Activated CD4-positive, alpha-beta T cell treated with anti-CD3 and anti-CD28 coated beads for 48 hours (primary cell): Measurements from ENCODE around the gene DBH.

Source experiments
- DNase-seq: peaks from one replicate; pipeline ENCODE4 v3.0.0-alpha.2; 2020

DBH gene

GRCh38 chr9:133704711-133705181 is 68.6 kb downstream of the DBH start:
- DNase-seq = no peak

DNA sequence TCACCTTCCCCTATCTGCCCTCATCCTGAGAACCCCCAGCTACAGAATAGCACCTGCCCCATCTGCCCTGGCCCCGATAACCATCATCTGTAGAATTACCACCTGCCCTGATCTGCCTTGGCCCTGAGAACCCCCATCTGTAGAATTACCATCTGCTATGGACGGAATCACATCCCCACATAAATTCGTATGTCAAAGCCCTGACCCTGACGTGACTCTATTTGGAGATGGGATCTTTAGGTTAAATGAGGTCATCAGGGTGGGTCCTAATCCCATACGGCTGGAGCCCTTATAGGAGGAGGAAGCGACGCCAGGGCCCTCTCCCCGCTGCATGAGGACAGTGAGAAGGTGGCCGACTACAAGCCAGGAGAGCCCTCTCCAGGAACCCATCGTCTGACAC is 69.4 kb downstream of the DBH start:
- no peak for DNase-seq

DNA sequence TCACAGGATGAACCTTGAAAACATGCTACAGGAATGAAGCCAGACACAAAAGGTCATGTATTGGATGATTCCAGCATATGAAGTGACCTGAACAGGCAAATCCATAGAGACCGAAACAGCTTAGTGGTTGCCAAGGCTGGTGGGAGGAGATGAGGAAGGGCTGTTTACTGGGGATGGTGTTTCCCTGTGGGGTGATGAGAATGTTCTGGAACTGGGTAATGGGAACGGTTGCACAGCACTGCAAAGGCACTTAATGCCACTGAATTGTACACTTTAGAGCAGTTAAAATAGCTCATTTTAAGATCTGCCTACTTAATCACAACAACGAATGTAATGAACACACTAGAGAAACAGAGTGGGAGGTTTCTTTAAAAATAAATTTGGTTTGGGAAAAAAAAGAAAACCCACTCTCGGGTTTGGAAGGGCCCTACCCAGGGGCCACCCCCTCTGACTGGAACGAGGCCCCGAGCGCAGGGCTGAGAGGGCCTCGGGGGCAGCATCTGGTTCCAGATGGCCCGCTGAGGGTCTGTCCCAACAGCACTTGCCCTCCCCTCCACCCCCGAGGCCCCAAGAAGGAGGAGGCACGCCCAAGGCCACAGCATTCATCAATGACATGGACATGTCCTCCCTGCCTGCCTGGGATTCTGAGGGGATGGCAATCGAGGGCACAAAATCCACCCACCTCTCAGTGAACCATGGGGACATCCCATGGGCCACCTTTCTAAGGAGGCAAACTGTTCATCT is 70.3 kb downstream of the DBH start:
- DNase-seq = no peak

GRCh38 chr9:133707065-133707762 is 71.1 kb downstream of the DBH start:
- no peak for DNase-seq

DNA sequence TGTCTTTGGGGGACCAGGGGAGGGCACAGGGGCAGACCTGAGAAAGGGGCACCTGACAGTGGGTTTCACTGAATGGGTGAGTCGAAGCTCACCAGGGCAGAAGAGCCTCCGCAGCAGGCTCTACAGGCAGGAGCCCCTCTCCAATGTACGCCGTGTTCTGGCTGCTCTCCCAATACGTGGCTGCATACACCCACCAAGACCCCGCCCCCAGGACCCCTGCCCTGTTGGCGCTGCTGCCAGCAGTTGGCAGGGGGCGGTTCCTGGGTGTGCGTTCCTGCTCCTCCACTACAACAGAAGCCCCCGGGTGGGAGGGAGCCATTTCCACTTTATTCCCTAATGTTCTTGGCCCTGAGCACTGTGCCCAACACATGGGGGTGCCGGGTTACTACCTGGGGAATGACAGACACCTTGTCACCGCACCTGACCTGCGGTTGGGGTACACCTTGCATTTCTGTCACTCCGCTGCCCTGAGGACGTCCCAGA is 71.6 kb downstream of the DBH start:
- DNase-seq = no peak

DNA sequence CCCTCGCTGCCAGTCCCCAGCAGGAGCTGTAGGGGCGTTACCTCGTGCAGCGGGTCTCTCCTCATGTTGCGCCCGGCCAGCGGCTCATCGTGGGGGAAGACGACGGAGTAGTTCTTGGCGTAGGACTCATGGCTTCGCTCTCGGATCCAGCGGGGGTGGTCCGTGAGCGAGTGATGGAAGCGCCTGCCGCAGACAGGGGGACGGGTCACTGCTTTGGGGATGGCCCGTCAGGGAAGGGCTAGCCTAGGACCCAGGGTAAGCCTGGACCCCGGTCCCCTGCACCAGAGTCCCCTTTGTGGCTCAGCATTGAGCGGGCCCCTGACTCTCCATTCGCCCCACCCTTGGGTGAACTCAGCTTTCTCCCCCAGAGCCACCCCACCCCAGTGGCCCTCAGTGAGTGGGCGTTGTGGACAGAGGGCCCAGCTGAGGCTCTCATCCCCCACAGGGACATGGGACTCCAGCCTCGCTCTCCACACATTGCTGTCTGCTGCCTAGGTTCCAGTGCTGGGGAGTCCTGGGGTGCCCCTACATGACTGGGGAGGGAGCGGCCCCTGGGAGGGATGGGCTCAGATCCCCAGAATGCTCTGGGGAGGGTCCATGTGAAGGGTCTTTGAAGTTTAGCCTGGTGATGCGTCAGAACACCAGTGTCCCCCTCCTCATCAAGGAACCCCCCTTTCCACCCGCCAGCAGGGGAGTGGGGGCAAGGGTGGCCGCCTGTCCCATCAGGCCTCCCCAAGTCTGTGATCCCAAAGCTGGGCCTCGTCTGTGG is 72.3 kb downstream of the DBH start:
- DNase-seq = no peak
